Measurements from ENCODE around the gene ZFYVE9. TPM values are rescaled to one million over a fixed set of nuclear protein-coding genes. Genes with fewer than 3 reads are reported as not detected.
A peak's percentile ranks its signal among the peaks of the same experiment; 100 is the strongest.

Gene ZFYVE9
- polyA plus RNA-seq, 4 donors, result 3.6 to 14.2 (median 5.0) TPM

DNA sequence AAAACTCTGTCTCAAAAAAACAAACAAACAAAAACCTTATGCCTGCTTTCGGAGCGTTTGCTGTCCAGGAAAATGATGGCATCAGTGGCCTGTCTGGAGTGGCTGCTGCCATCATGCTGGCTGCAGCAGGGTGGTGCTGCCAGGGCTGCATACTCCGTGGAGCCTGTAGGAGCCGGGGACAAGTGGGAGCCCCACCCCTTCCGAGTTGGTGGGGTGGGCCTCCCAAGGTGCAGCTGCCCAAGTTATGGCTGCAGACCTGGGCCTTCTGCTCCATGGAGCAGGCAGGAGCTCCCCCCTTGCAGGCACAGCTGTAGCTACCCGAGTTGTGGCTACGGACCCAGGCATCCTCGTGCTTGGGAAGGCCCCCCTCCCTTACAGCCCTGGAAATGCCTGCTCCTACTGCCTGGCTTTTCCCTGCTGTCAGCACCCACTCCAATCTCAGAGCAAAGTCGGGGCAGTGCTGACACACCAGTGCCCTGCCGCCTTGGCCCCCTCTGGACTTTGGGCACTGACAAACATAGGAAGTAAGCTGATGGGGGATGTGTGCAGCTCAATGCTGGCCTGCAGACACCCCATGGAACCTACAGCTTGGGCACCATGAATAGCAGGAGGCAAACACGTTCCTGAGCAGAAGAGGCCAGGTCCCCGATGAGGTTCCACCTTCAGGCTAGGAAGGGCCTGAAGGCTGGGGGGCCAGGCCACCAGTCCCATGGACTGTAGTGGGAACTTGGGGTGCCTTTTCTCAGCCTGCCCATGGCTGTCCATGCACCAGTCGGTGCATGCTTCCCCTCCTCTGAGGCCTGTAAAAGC is 163.7 kb downstream of the ZFYVE9 start:
- H3K36me3 ChIP-seq (ENCODE audit: control insufficient read depth in 3 of 3, insufficient read depth in 2 of 3, low read depth in 1 of 3, low read length in 3 of 3), result peaks cover 0 to 19% (median 2%) of the 10 kb centered on the region in 3 donors
- H3K27me3 ChIP-seq (ENCODE audit: control insufficient read depth in 3 of 3, insufficient read depth in 3 of 3, low read length in 3 of 3), result no peaks in the 10 kb centered on the region
- no peaks in the 10 kb centered on the region for H3K9me3 ChIP-seq (ENCODE audit: control insufficient read depth in 2 of 2, insufficient read depth in 1 of 2, low read depth in 1 of 2, low read length in 1 of 2)
- H3K27ac ChIP-seq (ENCODE audit: low read depth in 1 of 3, low read length in 2 of 3), result no peak overlapping the region
- no peak for FAIRE-seq
- no peak overlapping the region for H3K4me3 ChIP-seq (ENCODE audit: low read depth in 1 of 3, low read length in 3 of 3)
- DNase-seq, result peak in 1 of 2 donors; percentile 37
- peaks cover 0 to 3% (median 0%) of the 10 kb centered on the region in 3 donors for H3K4me1 ChIP-seq (ENCODE audit: control insufficient read depth in 3 of 3, insufficient read depth in 2 of 3, low read depth in 1 of 3, low read length in 2 of 3)
- 90 to 93% (median 92%) methylated on average over 13 of the region's 13 CpGs for WGBS, 3 donors

DNA sequence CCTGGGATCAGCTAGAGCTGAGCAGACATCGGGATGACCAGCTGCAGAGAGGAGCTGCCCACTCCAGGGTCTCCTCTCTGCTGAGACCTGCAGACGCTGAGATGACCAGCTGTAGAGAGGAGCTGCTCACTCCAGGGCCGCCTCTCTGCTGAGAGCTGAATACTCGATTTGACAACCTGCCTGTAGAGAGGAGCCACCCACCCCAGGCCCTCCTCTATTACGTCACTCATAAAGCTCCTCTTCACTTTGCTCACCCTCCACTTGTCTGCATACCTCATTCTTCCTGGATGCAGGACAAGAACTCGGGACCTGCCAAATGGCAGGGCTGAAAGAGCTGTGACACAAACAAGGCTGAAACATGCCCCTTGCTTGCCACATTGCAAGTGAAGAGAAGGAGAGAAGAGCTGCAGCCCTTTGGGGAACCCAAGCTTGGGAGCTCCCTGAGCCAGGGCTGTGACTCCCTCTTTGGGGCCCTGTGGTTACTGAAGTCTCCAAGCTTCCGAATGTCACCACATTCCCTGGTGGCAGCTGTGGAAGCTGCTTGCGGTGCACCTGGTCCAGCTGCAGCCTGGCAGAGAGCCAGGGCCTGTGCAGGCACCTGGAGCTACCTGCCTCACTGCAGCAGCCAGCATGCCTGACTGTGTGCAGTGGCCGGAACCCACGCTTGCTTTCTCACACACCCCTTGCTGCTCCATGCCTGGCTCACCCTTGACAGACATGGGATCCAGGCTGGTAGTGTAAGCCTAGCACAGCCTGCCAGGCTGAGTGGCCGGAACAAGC is 164.5 kb downstream of the ZFYVE9 start:
- Histone ChIP-seq H3K36me3 (ENCODE audit: control insufficient read depth in 3 of 3, insufficient read depth in 2 of 3, low read depth in 1 of 3, low read length in 3 of 3) (peaks cover 0 to 19% (median 2%) of the 10 kb centered on the region in 3 donors), H3K4me3 (ENCODE audit: low read depth in 1 of 3, low read length in 3 of 3) (no peak overlapping the region), H3K27me3 (ENCODE audit: control insufficient read depth in 3 of 3, insufficient read depth in 3 of 3, low read length in 3 of 3) (no peaks in the 10 kb centered on the region), H3K4me1 (ENCODE audit: control insufficient read depth in 3 of 3, insufficient read depth in 2 of 3, low read depth in 1 of 3, low read length in 2 of 3) (peaks cover 0 to 3% (median 0%) of the 10 kb centered on the region in 3 donors), H3K27ac (ENCODE audit: low read depth in 1 of 3, low read length in 2 of 3) (no peak overlapping the region), H3K9me3 (ENCODE audit: control insufficient read depth in 2 of 2, insufficient read depth in 1 of 2, low read depth in 1 of 2, low read length in 1 of 2) (no peaks in the 10 kb centered on the region)
- DNase-seq (peak in 1 of 2 donors; percentile 3), FAIRE-seq (no peak)
- 78 to 81% (median 81%) methylated on average over 9 to 11 of the region's 11 CpGs for WGBS, 3 donors

DNA sequence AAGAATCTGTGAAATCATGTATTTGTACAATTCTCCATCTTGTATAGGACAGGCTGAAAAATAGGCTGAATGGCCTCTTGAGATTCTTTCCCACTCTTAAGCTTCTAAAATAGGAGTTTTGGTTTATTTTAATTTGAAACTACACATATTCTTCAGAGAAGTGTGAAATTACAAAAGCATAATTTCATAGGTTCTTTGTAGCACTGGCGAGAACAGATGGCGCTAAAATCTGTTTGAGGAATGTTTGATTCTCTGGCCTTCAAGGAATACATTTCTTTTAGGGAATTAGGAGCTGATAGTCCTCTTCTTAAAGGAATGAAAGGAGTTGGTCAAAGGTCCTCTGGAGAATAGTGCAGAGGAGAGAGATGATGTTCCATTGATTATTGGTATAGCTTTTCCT is 179.2 kb downstream of the ZFYVE9 start:
- no peak for DNase-seq
- Histone ChIP-seq H3K4me1 (ENCODE audit: control insufficient read depth in 3 of 3, insufficient read depth in 2 of 3, low read depth in 1 of 3, low read length in 2 of 3) (no peaks in the 10 kb centered on the region), H3K36me3 (ENCODE audit: control insufficient read depth in 3 of 3, insufficient read depth in 2 of 3, low read depth in 1 of 3, low read length in 3 of 3) (no peaks in the 10 kb centered on the region), H3K27me3 (ENCODE audit: control insufficient read depth in 3 of 3, insufficient read depth in 3 of 3, low read length in 3 of 3) (no peaks in the 10 kb centered on the region), H3K27ac (ENCODE audit: low read depth in 1 of 3, low read length in 2 of 3) (no peak overlapping the region), H3K9me3 (ENCODE audit: control insufficient read depth in 2 of 2, insufficient read depth in 1 of 2, low read depth in 1 of 2, low read length in 1 of 2) (no peaks in the 10 kb centered on the region), H3K4me3 (ENCODE audit: low read depth in 1 of 3, low read length in 3 of 3) (no peak overlapping the region)
- FAIRE-seq, result no peak
- WGBS, 3 donors, result 96 to 100% (median 99%) methylated on average over 2 of the region's 2 CpGs

DNA sequence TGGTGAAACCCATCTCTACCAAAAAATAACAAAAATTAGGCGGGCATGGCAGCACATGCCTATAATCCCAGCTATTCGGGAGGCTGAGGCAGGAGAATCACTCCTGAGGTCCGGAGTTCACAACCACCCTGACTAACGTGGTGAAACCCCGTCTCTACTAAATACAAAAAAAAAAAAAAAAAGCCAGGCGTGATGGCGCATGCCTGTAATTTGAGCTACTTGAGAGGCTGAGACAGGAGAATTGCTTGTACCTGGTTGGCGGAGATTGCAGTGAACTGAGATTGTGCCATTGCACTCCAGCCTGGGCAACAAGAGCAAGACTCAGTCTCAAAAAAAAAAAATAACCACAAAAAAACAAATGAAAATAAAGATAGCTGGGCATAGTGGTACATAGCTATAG is 181.8 kb downstream of the ZFYVE9 start:
- Histone ChIP-seq H3K4me3 (ENCODE audit: low read depth in 1 of 3, low read length in 3 of 3) (no peak overlapping the region), H3K27ac (ENCODE audit: low read depth in 1 of 3, low read length in 2 of 3) (no peak overlapping the region), H3K4me1 (ENCODE audit: control insufficient read depth in 3 of 3, insufficient read depth in 2 of 3, low read depth in 1 of 3, low read length in 2 of 3) (no peaks in the 10 kb centered on the region), H3K36me3 (ENCODE audit: control insufficient read depth in 3 of 3, insufficient read depth in 2 of 3, low read depth in 1 of 3, low read length in 3 of 3) (peaks cover 0 to 2% (median 0%) of the 10 kb centered on the region in 3 donors), H3K27me3 (ENCODE audit: control insufficient read depth in 3 of 3, insufficient read depth in 3 of 3, low read length in 3 of 3) (no peaks in the 10 kb centered on the region), H3K9me3 (ENCODE audit: control insufficient read depth in 2 of 2, insufficient read depth in 1 of 2, low read depth in 1 of 2, low read length in 1 of 2) (no peaks in the 10 kb centered on the region)
- DNase-seq (no peak), FAIRE-seq (no peak)
- WGBS, 3 donors, result 91 to 95% (median 94%) methylated on average over 8 of the region's 8 CpGs

DNA sequence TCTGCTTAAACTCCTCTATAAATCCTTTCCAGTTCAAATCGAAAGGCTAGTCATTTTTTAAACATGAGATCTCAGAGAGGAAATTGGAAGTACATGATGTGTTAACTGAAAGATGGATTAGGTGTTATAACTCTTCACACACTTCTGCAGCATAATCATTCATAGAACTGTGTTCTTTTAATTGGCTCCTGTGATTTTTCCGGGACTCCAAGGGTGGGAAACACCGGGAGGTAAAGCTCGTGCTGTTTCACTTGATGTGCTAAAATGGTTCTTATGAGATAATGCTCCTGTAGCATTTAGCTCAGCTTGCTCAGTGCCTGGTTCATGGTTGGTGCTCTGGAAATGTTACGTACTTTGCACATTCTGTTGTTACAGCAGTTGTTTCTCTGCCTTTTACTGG is 183.9 kb downstream of the ZFYVE9 start:
- H3K4me3 ChIP-seq (ENCODE audit: low read depth in 1 of 3, low read length in 3 of 3), result no peak overlapping the region
- DNase-seq, result no peak
- H3K36me3 ChIP-seq (ENCODE audit: control insufficient read depth in 3 of 3, insufficient read depth in 2 of 3, low read depth in 1 of 3, low read length in 3 of 3), result peaks cover 0 to 2% (median 0%) of the 10 kb centered on the region in 3 donors
- no peak for FAIRE-seq
- H3K9me3 ChIP-seq (ENCODE audit: control insufficient read depth in 2 of 2, insufficient read depth in 1 of 2, low read depth in 1 of 2, low read length in 1 of 2), result no peaks in the 10 kb centered on the region
- H3K27me3 ChIP-seq (ENCODE audit: control insufficient read depth in 3 of 3, insufficient read depth in 3 of 3, low read length in 3 of 3), result no peaks in the 10 kb centered on the region
- no peak overlapping the region for H3K27ac ChIP-seq (ENCODE audit: low read depth in 1 of 3, low read length in 2 of 3)
- 89 to 93% (median 91%) methylated on average over 5 of the region's 5 CpGs for WGBS, 3 donors
- no peaks in the 10 kb centered on the region for H3K4me1 ChIP-seq (ENCODE audit: control insufficient read depth in 3 of 3, insufficient read depth in 2 of 3, low read depth in 1 of 3, low read length in 2 of 3)

DNA sequence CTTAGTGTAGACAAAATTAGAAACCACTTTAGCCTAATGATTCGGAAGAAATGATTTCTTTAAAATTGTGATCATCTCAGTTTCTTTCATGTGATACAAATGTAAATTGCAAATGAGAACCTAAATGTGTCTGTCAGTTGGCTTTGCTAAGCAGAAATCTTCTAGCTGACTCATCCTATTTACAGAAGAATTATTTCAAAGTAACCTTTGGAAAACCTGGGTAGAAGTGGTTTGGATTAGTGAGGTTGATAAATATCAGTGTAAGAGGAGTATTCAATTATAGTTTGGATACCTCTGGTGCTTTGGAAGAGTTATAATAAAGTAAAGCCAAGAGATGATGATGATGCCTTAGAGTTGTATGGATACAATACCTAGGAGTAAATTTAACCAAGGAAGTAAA is 186.7 kb downstream of the ZFYVE9 start:
- WGBS, 3 donors, result 92 to 100% (median 94%) methylated on average over 1 of the region's 1 CpG
- FAIRE-seq (no peak), DNase-seq (no peak)

DNA sequence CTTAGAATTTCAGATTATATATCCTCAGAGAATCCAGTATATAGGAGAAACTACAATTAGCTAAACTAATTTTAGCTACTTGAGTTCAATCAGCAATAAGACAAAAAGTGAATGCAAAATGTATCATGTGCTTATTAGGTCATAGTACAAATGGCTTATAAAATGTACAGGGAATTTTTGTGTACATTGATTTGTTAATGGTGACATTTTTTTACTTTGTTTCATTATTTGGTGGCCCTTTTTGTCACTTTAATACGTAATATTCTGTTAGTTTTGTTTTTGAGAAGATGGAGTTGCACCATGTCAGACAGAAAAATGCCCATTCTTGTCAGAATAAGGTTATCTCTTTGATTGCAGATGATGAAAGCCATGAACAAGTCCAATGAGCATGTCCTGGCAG is 190.5 kb downstream of the ZFYVE9 start:
- Histone ChIP-seq H3K27ac (ENCODE audit: low read depth in 1 of 3, low read length in 2 of 3) (no peak overlapping the region), H3K4me3 (ENCODE audit: low read depth in 1 of 3, low read length in 3 of 3) (no peak overlapping the region), H3K27me3 (ENCODE audit: control insufficient read depth in 3 of 3, insufficient read depth in 3 of 3, low read length in 3 of 3) (no peaks in the 10 kb centered on the region), H3K9me3 (ENCODE audit: control insufficient read depth in 2 of 2, insufficient read depth in 1 of 2, low read depth in 1 of 2, low read length in 1 of 2) (no peaks in the 10 kb centered on the region), H3K4me1 (ENCODE audit: control insufficient read depth in 3 of 3, insufficient read depth in 2 of 3, low read depth in 1 of 3, low read length in 2 of 3) (no peaks in the 10 kb centered on the region), H3K36me3 (ENCODE audit: control insufficient read depth in 3 of 3, insufficient read depth in 2 of 3, low read depth in 1 of 3, low read length in 3 of 3) (peaks cover 0 to 7% (median 6%) of the 10 kb centered on the region in 3 donors)
- DNase-seq (no peak), FAIRE-seq (no peak)
- 88 to 90% (median 88%) methylated on average over 1 of the region's 1 CpG for whole genome bisulfite sequencing, 3 donors

More for the DNA sequence above, 186.7 kb downstream of the ZFYVE9 start:
- Histone ChIP-seq H3K9me3 (ENCODE audit: control insufficient read depth in 2 of 2, insufficient read depth in 1 of 2, low read depth in 1 of 2, low read length in 1 of 2) (no peaks in the 10 kb centered on the region), H3K27me3 (ENCODE audit: control insufficient read depth in 3 of 3, insufficient read depth in 3 of 3, low read length in 3 of 3) (no peaks in the 10 kb centered on the region), H3K36me3 (ENCODE audit: control insufficient read depth in 3 of 3, insufficient read depth in 2 of 3, low read depth in 1 of 3, low read length in 3 of 3) (peaks cover 0 to 4% (median 0%) of the 10 kb centered on the region in 3 donors), H3K4me3 (ENCODE audit: low read depth in 1 of 3, low read length in 3 of 3) (no peak overlapping the region), H3K4me1 (ENCODE audit: control insufficient read depth in 3 of 3, insufficient read depth in 2 of 3, low read depth in 1 of 3, low read length in 2 of 3) (no peaks in the 10 kb centered on the region), H3K27ac (ENCODE audit: low read depth in 1 of 3, low read length in 2 of 3) (no peak overlapping the region)

DNA sequence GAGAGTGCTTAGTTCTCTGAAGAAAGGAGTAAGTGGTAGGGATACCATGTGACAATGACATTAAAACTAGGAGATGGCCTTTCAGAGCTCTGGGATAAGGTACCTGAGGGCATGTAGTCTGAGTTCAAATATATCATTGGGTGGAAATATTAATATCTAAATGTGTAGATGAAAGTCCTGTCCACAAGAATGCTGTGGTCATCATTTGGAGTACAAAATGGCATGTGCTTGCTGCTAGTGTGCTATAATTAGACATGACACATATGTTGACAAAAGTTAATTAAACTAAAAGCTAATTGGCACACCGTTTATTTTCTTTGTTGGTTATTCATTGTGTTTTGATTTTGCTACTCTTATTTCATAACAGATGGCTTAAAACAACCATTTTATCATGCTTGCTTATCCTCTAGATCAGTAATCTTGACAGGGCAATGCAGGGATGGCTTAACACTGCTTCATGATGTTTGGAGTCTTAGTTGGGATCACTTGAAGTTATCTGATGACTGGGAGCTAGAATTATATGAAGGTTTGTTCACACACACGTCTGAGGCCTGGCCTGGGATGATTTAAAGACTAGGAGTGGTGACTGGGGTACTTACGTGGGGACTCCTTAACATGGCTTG is 193.1 kb downstream of the ZFYVE9 start:
- 84 to 91% (median 84%) methylated on average over 3 of the region's 3 CpGs for WGBS, 3 donors
- Histone ChIP-seq H3K36me3 (ENCODE audit: control insufficient read depth in 3 of 3, insufficient read depth in 2 of 3, low read depth in 1 of 3, low read length in 3 of 3) (peaks cover 3 to 11% (median 6%) of the 10 kb centered on the region in 3 donors), H3K4me1 (ENCODE audit: control insufficient read depth in 3 of 3, insufficient read depth in 2 of 3, low read depth in 1 of 3, low read length in 2 of 3) (no peaks in the 10 kb centered on the region), H3K9me3 (ENCODE audit: control insufficient read depth in 2 of 2, insufficient read depth in 1 of 2, low read depth in 1 of 2, low read length in 1 of 2) (no peaks in the 10 kb centered on the region), H3K27ac (ENCODE audit: low read depth in 1 of 3, low read length in 2 of 3) (no peak overlapping the region), H3K4me3 (ENCODE audit: low read depth in 1 of 3, low read length in 3 of 3) (no peak overlapping the region), H3K27me3 (ENCODE audit: control insufficient read depth in 3 of 3, insufficient read depth in 3 of 3, low read length in 3 of 3) (no peaks in the 10 kb centered on the region)
- no peak for FAIRE-seq
- DNase-seq, result no peak

All from small intestine (tissue), 7 donors.